SU-DHL-6 (cell line): ENCODE results near the gene ADARB2.

Source experiments
- EZH2phosphoT487 ChIP-seq: fragments of 200-600 bp; sonication (generic), shearing (Covaris generic); conservative IDR thresholded peaks from 2 replicates; pipeline ENCODE4 v1.6.1; 2018; ENCODE audit warnings: mild to moderate bottlenecking, antibody characterized with exemption, low read length, moderate library complexity, mixed read lengths
- TF ChIP-seq, protein P1 (sequence below): fragments of 200-600 bp; sonication (generic); IDR thresholded peaks from one replicate; pipeline ENCODE4 v1.5.1; 2017; ENCODE audit warnings: antibody characterized with exemption, mild to moderate bottlenecking, low read length, moderate library complexity; ENCODE audit not compliant: insufficient read depth, poor library complexity, severe bottlenecking

GRCh38 chr10:1736972-1737221 lies 428 bp downstream of the ADARB2 start:
- TF ChIP-seq, protein P1, sequence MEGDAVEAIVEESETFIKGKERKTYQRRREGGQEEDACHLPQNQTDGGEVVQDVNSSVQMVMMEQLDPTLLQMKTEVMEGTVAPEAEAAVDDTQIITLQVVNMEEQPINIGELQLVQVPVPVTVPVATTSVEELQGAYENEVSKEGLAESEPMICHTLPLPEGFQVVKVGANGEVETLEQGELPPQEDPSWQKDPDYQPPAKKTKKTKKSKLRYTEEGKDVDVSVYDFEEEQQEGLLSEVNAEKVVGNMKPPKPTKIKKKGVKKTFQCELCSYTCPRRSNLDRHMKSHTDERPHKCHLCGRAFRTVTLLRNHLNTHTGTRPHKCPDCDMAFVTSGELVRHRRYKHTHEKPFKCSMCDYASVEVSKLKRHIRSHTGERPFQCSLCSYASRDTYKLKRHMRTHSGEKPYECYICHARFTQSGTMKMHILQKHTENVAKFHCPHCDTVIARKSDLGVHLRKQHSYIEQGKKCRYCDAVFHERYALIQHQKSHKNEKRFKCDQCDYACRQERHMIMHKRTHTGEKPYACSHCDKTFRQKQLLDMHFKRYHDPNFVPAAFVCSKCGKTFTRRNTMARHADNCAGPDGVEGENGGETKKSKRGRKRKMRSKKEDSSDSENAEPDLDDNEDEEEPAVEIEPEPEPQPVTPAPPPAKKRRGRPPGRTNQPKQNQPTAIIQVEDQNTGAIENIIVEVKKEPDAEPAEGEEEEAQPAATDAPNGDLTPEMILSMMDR: no peak
- TF ChIP-seq EZH2phosphoT487: no peak
